IPS-NIHi7 (cell line): ENCODE data around the gene HSD17B4.
"Not testable (repeated sequence)": the region's sequence is repeated elsewhere in the genome, so short reads cannot be mapped to it uniquely, and the experiment has no call there.

ENCODE experiments used
- DNase-seq: peaks from one replicate; pipeline ENCODE4 v3.0.0; 2012; ENCODE audit warnings: mixed read lengths; ENCODE audit errors: extremely low spot score

Gene HSD17B4

GRCh38 chr5:119435436-119436132, 16.7 kb upstream of the HSD17B4 start:
- DNase-seq, result peak; percentile 55

GRCh38 chr5:119437785-119438586, 14.3 kb upstream of the HSD17B4 start:
- DNase-seq, result not testable (repeated sequence)

- DNase-seq, result not testable (repeated sequence)
Measured at GRCh38 chr5:119438587-119438917, 13.7 kb upstream of the HSD17B4 start.

DNA sequence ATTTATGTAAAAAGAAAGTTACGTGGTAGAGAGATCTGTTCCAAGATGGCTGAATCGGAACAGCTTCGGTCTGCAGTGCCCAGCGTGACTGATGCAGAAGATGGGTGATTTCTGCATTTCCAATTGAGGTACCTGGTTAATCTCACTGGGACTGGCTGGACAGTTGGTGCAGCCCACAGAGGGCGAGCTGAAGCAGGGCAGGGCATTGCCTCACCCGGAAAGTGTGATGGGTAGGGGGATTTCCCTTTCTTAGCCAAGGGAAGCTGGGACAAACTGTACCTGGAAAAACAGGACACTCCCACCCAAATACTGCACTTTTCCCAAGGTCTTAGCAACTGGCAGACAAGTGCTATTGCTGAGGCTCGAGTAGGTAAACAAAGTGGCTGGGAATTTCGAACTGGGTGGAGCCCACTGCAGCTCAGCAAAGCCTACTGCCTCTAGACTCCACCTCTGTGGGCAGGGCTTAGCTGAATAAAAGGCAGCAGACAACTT, 13.1 kb upstream of the HSD17B4 start:
- no peak for DNase-seq

DNA sequence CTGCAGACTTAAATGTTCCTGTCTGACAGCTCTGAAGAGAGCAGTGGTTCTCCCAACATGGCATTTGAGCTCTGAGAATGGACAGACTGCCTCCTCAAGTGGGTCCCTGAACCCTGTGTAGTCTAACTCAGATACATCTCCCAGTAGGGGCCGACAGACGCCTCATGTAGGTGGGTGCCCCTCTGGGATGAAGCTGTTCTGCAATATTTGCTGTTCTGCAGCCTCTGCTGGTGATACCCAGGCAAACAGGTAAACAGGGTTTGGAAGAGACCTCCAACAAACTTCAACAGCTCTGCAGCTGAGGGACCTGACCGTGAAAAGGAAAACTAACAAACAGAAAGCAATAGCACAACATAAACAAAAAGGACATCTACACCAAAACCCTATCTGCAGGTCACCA, 12.7 kb upstream of the HSD17B4 start:
- DNase-seq, result not testable (repeated sequence)

DNA sequence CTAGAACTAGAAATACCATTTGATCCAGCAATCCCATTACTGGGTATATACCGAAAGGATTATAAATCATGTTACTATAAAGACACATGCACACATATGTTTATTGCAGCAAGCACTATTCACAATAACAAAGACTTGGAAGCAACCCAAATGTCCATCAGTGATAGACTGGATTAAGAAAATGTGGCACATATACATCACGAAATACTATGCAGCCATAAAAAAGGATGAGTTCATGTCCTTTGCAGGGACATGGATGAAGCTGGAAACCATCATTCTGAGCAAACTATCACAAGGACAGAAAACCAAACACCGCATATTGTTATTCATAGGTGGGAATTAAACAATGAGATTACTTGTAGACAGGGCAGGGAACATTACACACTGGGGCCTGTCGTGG, 7.7 kb upstream of the HSD17B4 start:
- DNase-seq, result not testable (repeated sequence)

DNA sequence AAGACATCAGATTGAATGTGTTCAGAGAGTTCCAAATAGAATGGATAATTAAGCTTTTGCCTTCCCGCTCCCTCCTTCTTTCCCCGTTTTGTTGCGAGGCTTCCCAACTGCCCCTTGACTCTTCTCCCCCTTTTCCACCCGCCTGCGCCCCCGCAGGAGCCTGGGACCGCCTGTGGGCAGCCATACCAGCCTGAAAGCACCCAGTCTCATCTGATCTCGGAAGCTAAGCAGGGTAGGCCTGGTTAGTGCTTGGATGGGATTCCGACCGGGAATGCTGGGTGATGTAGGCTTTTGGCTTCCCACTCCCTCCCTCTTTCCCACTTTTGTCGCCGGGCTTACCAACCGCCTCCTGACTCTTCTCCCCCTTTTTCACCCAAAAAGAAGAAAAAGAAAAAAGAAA, 6.8 kb upstream of the HSD17B4 start:
- peak; percentile 16 for DNase-seq

- DNase-seq, result no peak
Measured at GRCh38 chr5:119449882-119450281, 2.4 kb upstream of the HSD17B4 start.

DNA sequence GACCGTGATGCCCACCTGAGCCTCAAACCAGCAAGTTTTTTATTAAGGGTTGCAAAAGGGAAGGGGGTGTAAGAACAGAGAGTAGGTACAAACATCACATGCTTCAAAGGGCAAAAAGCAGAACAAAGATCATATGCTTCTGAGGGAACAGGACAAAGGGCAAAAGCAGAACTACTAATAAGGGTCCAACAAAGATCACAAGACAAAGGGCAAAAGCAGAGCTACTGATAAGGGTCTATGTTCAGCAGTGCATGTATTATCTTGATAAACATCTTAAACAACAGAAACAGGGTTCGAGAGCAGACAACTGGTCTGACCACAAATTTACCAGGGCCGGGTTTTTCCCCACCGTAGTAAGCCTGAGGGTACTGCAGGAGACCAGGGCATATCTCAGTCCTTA, 1.7 kb upstream of the HSD17B4 start:
- DNase-seq, result not testable (repeated sequence)

DNA sequence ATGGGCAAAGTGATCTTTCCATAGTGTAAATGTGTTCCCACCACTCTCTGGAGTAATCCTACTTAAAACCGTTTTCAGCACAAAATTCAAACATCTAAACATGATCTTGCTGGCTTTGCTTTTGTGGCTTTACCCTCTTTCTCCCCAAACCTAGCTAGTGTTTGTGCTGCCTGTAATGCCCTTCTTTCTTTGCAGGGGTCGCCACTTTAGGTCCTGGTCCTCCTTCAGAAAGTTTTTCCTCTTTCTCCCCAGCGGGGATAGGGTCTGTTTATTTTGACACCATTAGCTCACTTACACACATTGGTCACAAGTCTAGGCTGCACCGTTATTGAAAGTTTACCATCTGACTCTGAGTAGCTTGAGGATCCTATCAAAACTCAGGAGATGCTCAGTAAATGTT, 736 bp upstream of the HSD17B4 start:
- peak; percentile 20 for DNase-seq

- DNase-seq, result no peak
Measured at GRCh38 chr5:119452060-119452372, 281 bp upstream of the HSD17B4 start.

- DNase-seq, result no peak
Measured at GRCh38 chr5:119453040-119453373, 710 bp downstream of the HSD17B4 start.

DNA sequence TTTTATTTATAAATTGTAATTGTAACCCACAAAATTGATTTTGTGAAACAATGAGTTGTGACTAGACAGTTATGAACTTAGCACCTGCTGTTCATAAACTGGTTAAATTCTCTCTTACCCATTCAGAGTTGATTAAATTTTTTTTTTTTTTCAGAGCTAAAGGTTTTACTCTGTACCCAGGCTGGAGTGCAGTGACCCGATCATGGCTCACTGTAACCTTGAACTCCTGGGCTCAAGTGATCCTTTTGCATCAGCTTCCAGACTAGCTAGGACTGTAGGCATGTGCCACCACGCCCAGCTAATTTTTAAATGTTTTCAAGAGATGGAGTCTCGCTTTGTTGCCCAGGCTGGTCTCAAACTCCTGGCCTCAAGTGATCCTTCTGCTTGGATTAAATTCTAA, 1.9 kb downstream of the HSD17B4 start:
- no peak for DNase-seq

DNA sequence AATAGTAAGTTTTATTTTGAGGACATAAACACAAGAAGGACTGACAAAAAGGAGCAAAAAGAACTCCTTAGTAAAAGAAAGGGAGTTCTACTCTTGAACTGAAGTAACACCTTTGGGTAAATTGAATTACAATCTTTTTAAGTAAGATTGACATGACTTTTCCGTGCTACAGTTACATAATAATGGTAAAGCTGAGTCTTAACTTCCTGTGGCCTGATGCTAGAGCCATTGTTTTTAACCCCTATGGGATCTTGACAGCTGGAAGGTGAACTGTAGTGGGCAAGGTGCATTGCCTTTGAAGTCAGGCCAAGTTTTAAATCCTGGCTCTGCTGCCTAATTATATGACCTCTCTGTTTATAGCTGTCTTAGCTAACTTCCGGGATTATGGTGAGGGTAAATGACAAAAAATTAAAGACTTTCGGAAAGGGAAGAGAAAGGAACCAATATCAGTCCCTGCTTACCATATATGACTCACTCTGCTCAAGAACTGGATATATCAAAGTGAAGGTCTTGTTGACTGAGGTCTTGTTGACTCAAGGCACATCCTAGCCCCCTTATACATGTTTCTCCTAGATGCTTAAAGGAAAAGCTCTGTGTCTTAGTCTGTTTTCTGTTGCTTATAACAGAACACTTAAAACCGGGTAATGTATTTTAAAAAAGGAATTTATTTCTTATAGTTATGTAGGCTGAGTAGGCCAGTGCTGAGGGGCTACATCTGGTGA, 6.8 kb downstream of the HSD17B4 start:
- DNase-seq, result peak; percentile 31

- no peak for DNase-seq
Measured at GRCh38 chr5:119465640-119466039, 13.3 kb downstream of the HSD17B4 start.

DNA sequence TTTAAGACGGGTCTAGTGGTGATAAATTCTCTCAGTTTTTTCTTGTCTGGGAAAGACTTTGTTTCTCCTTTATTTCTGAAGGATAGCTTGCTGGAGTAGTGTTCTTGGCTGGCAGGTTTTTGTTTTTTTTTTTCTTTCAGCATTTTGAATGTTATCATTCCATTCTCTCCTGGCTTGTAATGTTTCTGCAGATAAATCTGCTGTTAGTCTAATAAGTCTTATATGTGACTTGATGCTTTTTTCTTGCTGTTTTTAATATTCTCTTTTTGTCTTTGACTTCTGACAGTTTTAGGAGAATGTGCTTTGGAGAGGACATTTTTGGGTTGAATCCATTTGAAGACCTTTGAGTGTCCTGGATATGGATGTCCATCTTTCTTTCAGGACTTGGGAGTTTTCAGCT, 16.0 kb downstream of the HSD17B4 start:
- no peak for DNase-seq

GRCh38 chr5:119470105-119470763, 17.9 kb downstream of the HSD17B4 start:
- DNase-seq, result peak; percentile 47

DNA sequence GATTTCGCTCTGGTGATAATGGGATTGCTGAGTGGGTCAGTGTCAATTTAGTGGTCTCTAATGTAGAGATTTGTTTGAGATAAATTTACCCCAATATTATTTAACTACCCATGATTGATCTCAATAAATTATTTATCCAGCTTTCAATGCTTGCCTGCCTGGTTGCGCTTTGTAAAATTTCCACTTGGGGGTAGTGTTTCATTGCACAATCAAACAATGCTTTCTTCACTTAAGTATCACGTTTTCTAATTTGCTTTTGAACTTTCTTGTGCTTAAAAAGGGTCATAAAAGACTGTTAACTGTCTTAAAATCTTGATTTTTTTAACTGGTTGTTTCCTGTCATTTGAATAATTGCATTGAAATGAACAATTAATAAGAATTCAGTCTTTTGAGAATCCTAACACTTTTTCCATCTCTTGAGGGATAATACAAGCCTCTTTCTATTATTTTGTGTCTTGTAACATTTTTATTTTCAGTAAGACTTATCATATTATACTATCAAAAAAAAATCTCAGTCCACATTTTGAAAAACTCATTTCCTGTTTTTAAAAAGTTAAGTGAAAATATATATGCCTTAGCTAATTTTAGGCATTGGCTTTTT, 18.7 kb downstream of the HSD17B4 start:
- no peak for DNase-seq

DNA sequence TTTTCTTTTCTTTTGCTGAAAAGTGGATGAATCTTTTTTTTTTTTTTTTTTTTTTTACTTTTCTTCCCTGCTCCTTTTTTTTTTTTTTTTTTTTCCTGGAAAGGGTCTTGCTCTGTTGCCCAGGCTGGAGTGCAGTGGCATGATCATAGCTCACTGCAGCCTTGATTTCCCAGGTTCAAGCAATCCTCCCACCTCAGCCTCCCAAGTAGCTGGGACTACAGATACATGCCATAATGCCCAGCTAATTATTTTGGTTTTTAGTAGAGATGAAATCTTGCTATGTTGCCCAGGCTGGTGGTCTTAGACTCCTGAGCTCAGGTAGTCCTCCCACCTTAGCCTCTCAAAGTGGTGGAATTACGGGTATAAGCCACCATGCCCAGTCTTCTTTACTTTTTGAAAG, 20.9 kb downstream of the HSD17B4 start:
- DNase-seq, result no peak

- DNase-seq, result no peak
Measured at GRCh38 chr5:119476341-119476740, 24.0 kb downstream of the HSD17B4 start.

- no peak for DNase-seq
Measured at GRCh38 chr5:119478781-119479180, 26.5 kb downstream of the HSD17B4 start.

DNA sequence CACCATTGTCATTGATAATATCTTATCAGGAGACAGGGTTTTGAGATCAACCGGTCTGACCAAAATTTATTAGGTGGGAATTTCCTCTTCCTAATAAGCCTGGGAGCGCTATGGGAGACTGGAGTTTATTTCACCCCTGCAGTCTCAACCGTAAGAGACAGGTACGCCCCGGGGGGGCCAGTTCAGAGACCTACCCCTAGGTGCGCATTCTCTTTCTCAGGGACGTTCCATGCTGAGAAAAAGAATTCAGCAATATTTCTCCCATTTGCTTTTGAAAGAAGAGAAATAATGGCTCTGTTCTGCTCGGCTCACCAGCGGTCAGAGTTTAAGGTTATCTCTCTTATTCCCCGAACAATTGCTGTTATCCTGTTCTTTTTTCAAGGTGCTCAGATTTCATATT, 28.3 kb downstream of the HSD17B4 start:
- DNase-seq, result not testable (repeated sequence)
